Measurements from ENCODE around the gene ID4.

GRCh38 chr6:19838442-19839236 is 1.5 kb downstream of the ID4 start:
- TF ChIP-seq SUZ12 (IDR thresholded peaks at IDR 0.05; ENCODE audit: extremely low read depth, insufficient read depth, insufficient read length): no peak
- no peak for TF ChIP-seq ZNF274 (IDR thresholded peaks at IDR 0.05; ENCODE audit: low read depth, low read length)

Data from NT2/D1 (cell line).